Liver (tissue), 3 donors: ENCODE results near the gene MEST.
"Not testable (repeated sequence)": the region's sequence is repeated elsewhere in the genome, so short reads cannot be mapped to it uniquely, and the experiment has no call there.

Experiments used
- EGR1 ChIP-seq, 2 donors: IDR thresholded peaks; 2 replicates each; pipeline ENCODE4 v1.6.1; 2016 to 2018; ENCODE audit warnings: antibody characterized with exemption in 2 of 2, low read depth in 2 of 2
- RAD21 ChIP-seq, 2 donors: IDR thresholded peaks; 2 replicates each; pipeline ENCODE4 v1.6.1; 2016; ENCODE audit warnings: antibody characterized with exemption in 2 of 2, mild to moderate bottlenecking in 2 of 2
- REST ChIP-seq: IDR thresholded peaks from 2 replicates; pipeline ENCODE4 v1.6.1; 2016; ENCODE audit warnings: antibody characterized with exemption, mild to moderate bottlenecking
- TF ChIP-seq, protein P1 (sequence below): fragments of 150-350 bp; IDR thresholded peaks from 2 replicates; pipeline ENCODE4 v1.5.1; 2017; ENCODE audit warnings: improper control_type of control experiment, low read depth, low read length; ENCODE audit not compliant: missing input control
- donor health status: healthy.
- donor health status: healthy.

GRCh38 chr7:130527752-130528355, 36.0 kb downstream of the MEST start:
- TF ChIP-seq, protein P1, sequence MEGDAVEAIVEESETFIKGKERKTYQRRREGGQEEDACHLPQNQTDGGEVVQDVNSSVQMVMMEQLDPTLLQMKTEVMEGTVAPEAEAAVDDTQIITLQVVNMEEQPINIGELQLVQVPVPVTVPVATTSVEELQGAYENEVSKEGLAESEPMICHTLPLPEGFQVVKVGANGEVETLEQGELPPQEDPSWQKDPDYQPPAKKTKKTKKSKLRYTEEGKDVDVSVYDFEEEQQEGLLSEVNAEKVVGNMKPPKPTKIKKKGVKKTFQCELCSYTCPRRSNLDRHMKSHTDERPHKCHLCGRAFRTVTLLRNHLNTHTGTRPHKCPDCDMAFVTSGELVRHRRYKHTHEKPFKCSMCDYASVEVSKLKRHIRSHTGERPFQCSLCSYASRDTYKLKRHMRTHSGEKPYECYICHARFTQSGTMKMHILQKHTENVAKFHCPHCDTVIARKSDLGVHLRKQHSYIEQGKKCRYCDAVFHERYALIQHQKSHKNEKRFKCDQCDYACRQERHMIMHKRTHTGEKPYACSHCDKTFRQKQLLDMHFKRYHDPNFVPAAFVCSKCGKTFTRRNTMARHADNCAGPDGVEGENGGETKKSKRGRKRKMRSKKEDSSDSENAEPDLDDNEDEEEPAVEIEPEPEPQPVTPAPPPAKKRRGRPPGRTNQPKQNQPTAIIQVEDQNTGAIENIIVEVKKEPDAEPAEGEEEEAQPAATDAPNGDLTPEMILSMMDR: not testable (repeated sequence)
- TF ChIP-seq EGR1 (IDR thresholded peaks at IDR 0.05; ENCODE audit: low read depth in 2 of 2); RAD21 (IDR thresholded peaks at IDR 0.05); REST: not testable (repeated sequence)
